HL-60/S4 (cell line): ENCODE data around the gene HOXA4.

Experiments
- in situ Hi-C: fragments of 300-500 bp; cut with MboI; formaldehyde crosslinking; loops from 2 replicates; pipeline ENCODE4 v1.14.3; 2022; ENCODE audit warnings: low sequenced_read_pairs

The HOXA4 gene

GRCh38 chr7:27130540-27131389 is at the start of gene HOXA4:
Gene HOXA4, minus strand, starts transcription at chr7:27130757. Its CDS starts 24 bp downstream, at chr7:27130733.
- in situ Hi-C loops: no loop called here

DNA sequence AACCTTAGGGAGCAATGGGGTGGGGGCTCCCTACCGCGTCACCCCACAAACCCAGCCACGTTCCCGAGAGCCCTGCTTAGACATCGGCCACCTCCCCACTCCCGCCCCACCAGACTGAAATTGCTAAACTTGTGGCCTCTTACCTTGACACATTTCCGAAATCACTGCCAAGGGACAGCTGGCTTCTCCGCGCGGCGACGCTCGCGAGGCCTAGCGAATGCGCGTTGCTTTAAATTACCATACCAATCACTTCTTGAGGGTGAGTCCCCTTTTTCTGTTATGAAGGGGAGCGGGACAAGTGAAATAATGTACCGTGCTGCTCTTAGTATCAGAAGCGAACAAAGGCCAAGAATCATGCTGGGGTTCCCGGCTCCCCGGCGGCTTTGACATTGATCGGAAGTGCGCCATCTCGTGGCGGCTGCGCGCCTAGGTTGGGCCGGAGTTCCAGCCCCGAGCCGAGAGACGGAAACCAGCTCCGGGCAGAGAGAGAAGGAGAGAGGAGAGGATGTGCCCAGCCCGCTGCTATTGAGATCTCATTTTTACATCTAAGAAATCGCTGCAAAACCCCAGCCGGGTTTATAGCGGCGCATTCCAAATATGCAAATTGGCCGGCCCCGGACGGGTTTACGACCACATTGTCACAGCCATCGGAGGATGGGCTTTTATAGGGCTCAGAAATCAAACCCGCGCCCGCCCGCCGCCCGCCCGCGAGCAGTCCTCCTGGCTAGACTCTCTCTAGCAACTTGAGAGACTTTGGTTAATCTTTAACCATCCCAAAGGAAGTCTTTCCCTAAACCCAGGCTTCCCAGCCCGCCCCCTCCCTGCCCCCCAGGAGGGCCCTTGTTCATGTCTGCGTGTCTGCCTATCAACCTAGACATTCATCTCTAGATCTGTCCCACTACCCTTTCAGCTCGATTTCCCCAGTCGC is 49.2 kb upstream of the HOXA4 start:
- in situ Hi-C loops: no loop called here

GRCh38 chr7:27179030-27179429 is 48.5 kb upstream of the HOXA4 start:
- in situ Hi-C loops: no loop called here

DNA sequence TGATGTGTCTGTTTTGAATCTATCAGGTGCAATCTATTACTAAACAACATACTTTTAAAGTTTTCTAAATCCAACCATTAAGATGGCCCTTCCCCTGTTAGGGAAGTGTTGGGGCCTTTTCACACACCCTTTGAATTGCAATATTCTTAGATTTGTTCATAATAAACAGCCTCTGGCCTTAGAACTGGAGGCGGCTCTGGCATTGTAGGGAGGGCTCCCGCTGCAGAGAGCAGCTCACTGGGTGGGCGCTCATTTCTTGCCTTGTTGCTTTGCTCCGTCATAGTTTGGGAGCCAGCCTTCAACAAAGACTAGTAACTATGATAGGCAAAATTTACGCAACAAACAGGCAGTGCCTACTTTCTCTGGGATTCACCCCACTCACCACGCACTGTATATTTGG is 47.8 kb upstream of the HOXA4 start:
- in situ Hi-C loops: no loop called here

GRCh38 chr7:27177795-27178320 is 47.3 kb upstream of the HOXA4 start:
- in situ Hi-C loops: no loop called here

GRCh38 chr7:27176962-27177794 is 46.6 kb upstream of the HOXA4 start:
- in situ Hi-C loops: no loop called here

- in situ Hi-C loops: no loop called here
Observed at GRCh38 chr7:27176524-27176845, 45.9 kb upstream of the HOXA4 start.

DNA sequence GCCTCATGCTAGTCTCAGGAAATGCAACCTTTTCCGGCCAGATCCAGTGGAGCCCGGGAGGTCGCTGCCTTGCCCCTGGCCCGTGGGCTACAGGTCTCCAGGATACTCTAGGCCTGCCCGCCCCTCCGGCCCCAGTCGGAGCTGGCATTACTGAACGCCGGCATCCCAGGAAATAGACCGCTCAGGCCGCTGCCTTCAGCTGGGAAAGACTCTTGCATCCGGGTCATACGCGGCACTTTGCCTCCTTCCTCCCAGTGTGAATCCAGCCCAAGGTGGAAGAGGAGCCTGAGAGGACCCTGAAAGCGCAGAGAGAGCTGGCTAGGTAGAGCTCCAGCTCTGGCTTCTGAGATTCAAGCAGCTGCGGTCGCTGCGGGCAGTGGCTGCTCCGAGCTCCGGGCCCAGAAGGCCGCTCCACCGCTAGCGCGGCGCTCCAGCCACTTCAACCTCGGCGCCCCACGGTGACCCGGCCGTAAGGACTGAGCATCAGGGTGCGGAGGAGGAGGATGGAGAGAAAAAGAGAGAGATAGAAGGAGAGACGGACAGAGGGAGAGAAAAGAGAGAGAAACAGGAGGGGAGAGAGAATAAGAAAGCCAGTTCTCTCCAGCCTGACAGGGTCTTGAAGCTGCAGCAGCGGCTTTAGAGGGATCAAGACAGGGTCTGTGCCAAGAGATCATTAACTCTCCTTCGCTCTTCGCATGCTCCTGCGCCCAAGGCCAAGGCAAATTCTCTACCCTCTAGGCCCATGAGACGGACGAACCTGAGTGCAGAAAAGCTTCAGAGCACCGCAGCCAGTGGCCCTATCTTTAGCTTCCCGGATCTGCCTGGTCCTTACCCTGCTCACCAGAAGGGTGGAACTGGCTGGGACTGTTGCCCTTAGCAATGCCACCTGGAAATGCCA is 45.3 kb upstream of the HOXA4 start:
- in situ Hi-C loops: no loop called here

- in situ Hi-C loops: loop anchor here (25.0 kb wide), 1 partner anchor 813 kb away; no protein-coding TSS in a partner anchor
Observed at GRCh38 chr7:27174874-27175625, 44.5 kb upstream of the HOXA4 start.

DNA sequence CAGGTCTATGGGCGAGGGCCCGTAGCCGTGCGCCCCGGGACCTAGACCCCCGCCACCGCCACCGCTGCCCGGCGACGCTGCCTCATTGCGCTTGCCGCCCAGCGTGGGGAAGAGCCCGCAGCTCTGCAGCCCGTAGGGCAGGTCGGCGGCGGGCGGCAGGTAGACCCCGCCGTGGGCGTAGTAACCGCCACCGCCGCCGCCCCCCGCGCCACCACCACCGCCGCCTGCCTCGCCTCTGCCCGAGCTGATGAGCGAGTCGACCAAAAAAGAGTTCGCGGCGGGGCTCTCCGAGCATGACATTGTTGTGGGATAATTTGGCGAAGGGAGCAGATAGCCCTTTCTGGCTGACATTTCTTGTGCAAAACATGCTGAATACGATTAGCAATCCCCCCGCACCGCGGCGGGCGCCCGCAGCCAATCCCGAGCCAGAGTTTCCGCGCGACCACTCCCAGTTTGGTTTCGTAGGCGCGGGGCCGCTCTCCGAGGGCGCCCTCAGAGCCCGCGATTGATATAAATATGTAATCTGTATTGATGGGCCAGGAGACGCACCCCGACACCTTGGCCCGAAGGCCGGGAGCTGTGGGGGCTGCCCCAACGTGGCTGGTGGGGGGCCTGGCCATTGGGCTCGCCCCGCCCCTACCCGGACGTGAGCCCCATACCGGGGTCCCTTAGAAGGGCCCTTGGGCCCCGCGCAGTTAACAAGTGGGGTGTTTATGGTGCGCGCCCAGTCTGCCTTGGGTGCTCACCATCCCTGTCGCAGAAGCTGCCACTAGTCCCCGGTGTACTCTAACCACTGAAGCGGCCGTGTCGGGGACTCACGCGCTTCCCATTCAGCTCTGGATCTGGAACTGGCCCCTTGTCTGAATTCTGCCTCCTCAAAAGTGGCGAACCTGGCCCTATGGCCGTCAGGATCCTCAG is 43.7 kb upstream of the HOXA4 start, which contains the start of gene HOXA10:
TSS of gene HOXA10 (minus strand) at position 365 of the 918 bp plus-strand sequence. CDS start at position 351, 14 bp downstream.
- in situ Hi-C loops: loop anchor here (25.0 kb wide), 1 partner anchor 812 kb away; no protein-coding TSS in a partner anchor

- in situ Hi-C loops: loop anchor here (25.0 kb wide), 1 partner anchor 811 kb away; no protein-coding TSS in a partner anchor
Observed at GRCh38 chr7:27173511-27173955, 43.0 kb upstream of the HOXA4 start.

- in situ Hi-C loops: loop anchor here (25.0 kb wide), 1 partner anchor 811 kb away; no protein-coding TSS in a partner anchor
Observed at GRCh38 chr7:27172823-27173510, 42.4 kb upstream of the HOXA4 start.

DNA sequence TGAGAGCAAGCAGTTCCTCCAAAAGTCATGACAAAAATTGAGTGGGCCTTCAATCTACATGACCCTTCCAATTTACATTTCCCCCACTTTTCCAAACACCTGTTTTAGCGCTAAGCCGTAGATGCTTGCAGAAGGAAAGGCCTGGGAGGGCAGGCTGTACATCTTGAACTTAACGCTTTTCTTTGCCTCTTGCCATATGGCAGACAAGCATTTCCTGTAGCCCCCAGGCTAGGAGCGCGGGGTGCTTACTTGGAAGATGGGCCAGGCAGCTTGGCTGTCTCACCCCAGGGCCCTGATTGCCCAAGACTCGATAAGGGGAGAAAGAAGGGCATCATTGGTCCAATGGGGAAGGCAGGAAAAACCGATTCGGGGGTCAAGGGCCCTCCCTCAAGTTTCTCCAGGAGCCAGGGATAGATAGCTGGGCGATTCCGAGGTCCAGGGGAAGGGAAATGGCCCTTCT is 41.8 kb upstream of the HOXA4 start:
- in situ Hi-C loops: loop anchor here (25.0 kb wide), 1 partner anchor 810 kb away; no protein-coding TSS in a partner anchor

GRCh38 chr7:27171637-27172314 is 41.2 kb upstream of the HOXA4 start:
- in situ Hi-C loops: loop anchor here (25.0 kb wide), 1 partner anchor 809 kb away; no protein-coding TSS in a partner anchor

DNA sequence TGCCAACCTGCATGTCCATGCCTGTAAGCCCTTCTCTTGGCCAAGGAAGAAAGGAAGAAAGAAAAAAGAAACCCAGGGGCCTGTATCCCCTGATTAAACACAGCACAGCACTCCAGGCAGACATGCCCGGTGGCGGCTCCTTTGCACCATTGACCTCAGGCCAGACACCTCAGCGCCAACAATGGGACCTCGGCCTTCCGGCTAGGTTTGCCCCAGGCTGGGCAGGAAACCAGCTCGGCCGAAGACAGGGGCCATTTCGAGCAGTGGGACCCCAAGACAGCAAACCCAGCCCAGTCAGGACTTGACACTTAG is 40.7 kb upstream of the HOXA4 start:
- in situ Hi-C loops: loop anchor here (25.0 kb wide), 1 partner anchor 809 kb away; no protein-coding TSS in a partner anchor
